Measurements from ENCODE around the gene DNAH1. TPM values are rescaled to one million over a fixed set of nuclear protein-coding genes. Genes with fewer than 3 reads are reported as not detected.

The DNAH1 gene
- polyA plus RNA-seq, 1 donor = 22.9 TPM

- WGBS (ENCODE audit: insufficient coverage, low lambda C conversion rate) = no CpG with 5 or more reads among the region's 2 CpGs
- Histone ChIP-seq H3K9me3 (ENCODE audit: control insufficient read depth, low read depth, low read length) (no peaks in the 10 kb centered on the region), H3K4me1 (ENCODE audit: control insufficient read depth, insufficient read depth, low read length) (no peaks in the 10 kb centered on the region), H3K4me3 (ENCODE audit: low read length) (no peak overlapping the region), H3K27me3 (ENCODE audit: control insufficient read depth, insufficient read depth, low read length) (no peaks in the 10 kb centered on the region), H3K27ac (ENCODE audit: low read length) (no peak overlapping the region), H3K36me3 (ENCODE audit: control insufficient read depth, insufficient read depth, low read length) (peaks cover 42% of the 10 kb centered on the region)
- DNase-seq = no peak
Measured at GRCh38 chr3:52374173-52374572, 58.1 kb downstream of the DNAH1 start.

GRCh38 chr3:52379610-52380009 lies 63.5 kb downstream of the DNAH1 start:
- Histone ChIP-seq H3K27me3 (ENCODE audit: control insufficient read depth, insufficient read depth, low read length) (no peaks in the 10 kb centered on the region), H3K9me3 (ENCODE audit: control insufficient read depth, low read depth, low read length) (no peaks in the 10 kb centered on the region), H3K4me1 (ENCODE audit: control insufficient read depth, insufficient read depth, low read length) (no peaks in the 10 kb centered on the region), H3K4me3 (ENCODE audit: low read length) (no peak overlapping the region), H3K27ac (ENCODE audit: low read length) (no peak overlapping the region), H3K36me3 (ENCODE audit: control insufficient read depth, insufficient read depth, low read length) (peaks cover 15% of the 10 kb centered on the region)
- no CpG with 5 or more reads among the region's 10 CpGs for WGBS (ENCODE audit: insufficient coverage, low lambda C conversion rate)
- no peak for DNase-seq

GRCh38 chr3:52380023-52380422 lies 63.9 kb downstream of the DNAH1 start:
- no peaks in the 10 kb centered on the region for H3K27me3 ChIP-seq (ENCODE audit: control insufficient read depth, insufficient read depth, low read length)
- no peak overlapping the region for H3K4me3 ChIP-seq (ENCODE audit: low read length)
- H3K9me3 ChIP-seq (ENCODE audit: control insufficient read depth, low read depth, low read length) = no peaks in the 10 kb centered on the region
- DNase-seq = no peak
- WGBS (ENCODE audit: insufficient coverage, low lambda C conversion rate) = no CpG with 5 or more reads among the region's 10 CpGs
- H3K4me1 ChIP-seq (ENCODE audit: control insufficient read depth, insufficient read depth, low read length) = no peaks in the 10 kb centered on the region
- no peak overlapping the region for H3K27ac ChIP-seq (ENCODE audit: low read length)
- H3K36me3 ChIP-seq (ENCODE audit: control insufficient read depth, insufficient read depth, low read length) = peaks cover 15% of the 10 kb centered on the region

GRCh38 chr3:52381623-52382022 lies 65.5 kb downstream of the DNAH1 start:
- no peak overlapping the region for H3K4me3 ChIP-seq (ENCODE audit: low read length)
- no peak for DNase-seq
- H3K27me3 ChIP-seq (ENCODE audit: control insufficient read depth, insufficient read depth, low read length) = no peaks in the 10 kb centered on the region
- H3K9me3 ChIP-seq (ENCODE audit: control insufficient read depth, low read depth, low read length) = no peaks in the 10 kb centered on the region
- H3K27ac ChIP-seq (ENCODE audit: low read length) = no peak overlapping the region
- no CpG with 5 or more reads among the region's 18 CpGs for WGBS (ENCODE audit: insufficient coverage, low lambda C conversion rate)
- H3K4me1 ChIP-seq (ENCODE audit: control insufficient read depth, insufficient read depth, low read length) = no peaks in the 10 kb centered on the region
- peaks cover under 1% of the 10 kb centered on the region for H3K36me3 ChIP-seq (ENCODE audit: control insufficient read depth, insufficient read depth, low read length)

GRCh38 chr3:52383446-52383845 lies 67.3 kb downstream of the DNAH1 start:
- H3K36me3 ChIP-seq (ENCODE audit: control insufficient read depth, insufficient read depth, low read length) = peaks cover 8% of the 10 kb centered on the region
- no peak overlapping the region for H3K27ac ChIP-seq (ENCODE audit: low read length)
- no peak overlapping the region for H3K4me3 ChIP-seq (ENCODE audit: low read length)
- no peaks in the 10 kb centered on the region for H3K9me3 ChIP-seq (ENCODE audit: control insufficient read depth, low read depth, low read length)
- DNase-seq = no peak
- H3K4me1 ChIP-seq (ENCODE audit: control insufficient read depth, insufficient read depth, low read length) = no peaks in the 10 kb centered on the region
- no peaks in the 10 kb centered on the region for H3K27me3 ChIP-seq (ENCODE audit: control insufficient read depth, insufficient read depth, low read length)
- WGBS (ENCODE audit: insufficient coverage, low lambda C conversion rate) = no CpG with 5 or more reads among the region's 14 CpGs

GRCh38 chr3:52384019-52384761 lies 68.1 kb downstream of the DNAH1 start:
- peaks cover 12% of the 10 kb centered on the region for H3K36me3 ChIP-seq (ENCODE audit: control insufficient read depth, insufficient read depth, low read length)
- H3K4me1 ChIP-seq (ENCODE audit: control insufficient read depth, insufficient read depth, low read length) = no peaks in the 10 kb centered on the region
- no peaks in the 10 kb centered on the region for H3K9me3 ChIP-seq (ENCODE audit: control insufficient read depth, low read depth, low read length)
- H3K27ac ChIP-seq (ENCODE audit: low read length) = no peak overlapping the region
- H3K27me3 ChIP-seq (ENCODE audit: control insufficient read depth, insufficient read depth, low read length) = no peaks in the 10 kb centered on the region
- H3K4me3 ChIP-seq (ENCODE audit: low read length) = no peak overlapping the region
- DNase-seq = no peak
- no CpG with 5 or more reads among the region's 9 CpGs for WGBS (ENCODE audit: insufficient coverage, low lambda C conversion rate)

GRCh38 chr3:52385157-52385556 lies 69.0 kb downstream of the DNAH1 start:
- no peak overlapping the region for H3K4me3 ChIP-seq (ENCODE audit: low read length)
- H3K27ac ChIP-seq (ENCODE audit: low read length) = no peak overlapping the region
- no peaks in the 10 kb centered on the region for H3K27me3 ChIP-seq (ENCODE audit: control insufficient read depth, insufficient read depth, low read length)
- DNase-seq = peak; percentile 24 to 36
- H3K36me3 ChIP-seq (ENCODE audit: control insufficient read depth, insufficient read depth, low read length) = peaks cover 12% of the 10 kb centered on the region
- WGBS (ENCODE audit: insufficient coverage, low lambda C conversion rate) = no CpG with 5 or more reads among the region's 10 CpGs
- H3K9me3 ChIP-seq (ENCODE audit: control insufficient read depth, low read depth, low read length) = no peaks in the 10 kb centered on the region
- H3K4me1 ChIP-seq (ENCODE audit: control insufficient read depth, insufficient read depth, low read length) = no peaks in the 10 kb centered on the region

GRCh38 chr3:52387481-52387880 lies 71.4 kb downstream of the DNAH1 start:
- no CpG with 5 or more reads among the region's 2 CpGs for WGBS (ENCODE audit: insufficient coverage, low lambda C conversion rate)
- H3K9me3 ChIP-seq (ENCODE audit: control insufficient read depth, low read depth, low read length) = no peaks in the 10 kb centered on the region
- H3K36me3 ChIP-seq (ENCODE audit: control insufficient read depth, insufficient read depth, low read length) = peaks cover 32% of the 10 kb centered on the region
- H3K4me1 ChIP-seq (ENCODE audit: control insufficient read depth, insufficient read depth, low read length) = no peaks in the 10 kb centered on the region
- no peak for DNase-seq
- no peak overlapping the region for H3K27ac ChIP-seq (ENCODE audit: low read length)
- H3K27me3 ChIP-seq (ENCODE audit: control insufficient read depth, insufficient read depth, low read length) = no peaks in the 10 kb centered on the region
- no peak overlapping the region for H3K4me3 ChIP-seq (ENCODE audit: low read length)

GRCh38 chr3:52388348-52388821 lies 72.3 kb downstream of the DNAH1 start:
- DNase-seq = no peak
- WGBS (ENCODE audit: insufficient coverage, low lambda C conversion rate) = no CpG with 5 or more reads among the region's 18 CpGs
- Histone ChIP-seq H3K36me3 (ENCODE audit: control insufficient read depth, insufficient read depth, low read length) (peaks cover 38% of the 10 kb centered on the region), H3K27me3 (ENCODE audit: control insufficient read depth, insufficient read depth, low read length) (no peaks in the 10 kb centered on the region), H3K27ac (ENCODE audit: low read length) (no peak overlapping the region), H3K9me3 (ENCODE audit: control insufficient read depth, low read depth, low read length) (no peaks in the 10 kb centered on the region), H3K4me1 (ENCODE audit: control insufficient read depth, insufficient read depth, low read length) (no peaks in the 10 kb centered on the region), H3K4me3 (ENCODE audit: low read length) (no peak overlapping the region)

GRCh38 chr3:52388933-52389332 lies 72.8 kb downstream of the DNAH1 start:
- no CpG with 5 or more reads among the region's 9 CpGs for WGBS (ENCODE audit: insufficient coverage, low lambda C conversion rate)
- Histone ChIP-seq H3K4me1 (ENCODE audit: control insufficient read depth, insufficient read depth, low read length) (no peaks in the 10 kb centered on the region), H3K9me3 (ENCODE audit: control insufficient read depth, low read depth, low read length) (no peaks in the 10 kb centered on the region), H3K27ac (ENCODE audit: low read length) (no peak overlapping the region), H3K4me3 (ENCODE audit: low read length) (no peak overlapping the region), H3K36me3 (ENCODE audit: control insufficient read depth, insufficient read depth, low read length) (peaks cover 42% of the 10 kb centered on the region), H3K27me3 (ENCODE audit: control insufficient read depth, insufficient read depth, low read length) (no peaks in the 10 kb centered on the region)
- DNase-seq = no peak

- no peak for DNase-seq
- WGBS (ENCODE audit: insufficient coverage, low lambda C conversion rate) = no CpG with 5 or more reads among the region's 12 CpGs
- H3K27me3 ChIP-seq (ENCODE audit: control insufficient read depth, insufficient read depth, low read length) = no peaks in the 10 kb centered on the region
Measured at GRCh38 chr3:52391096-52391495, 75.0 kb downstream of the DNAH1 start.

More at GRCh38 chr3:52391096-52391495, 75.0 kb downstream of the DNAH1 start:
- H3K9me3 ChIP-seq (ENCODE audit: control insufficient read depth, low read depth, low read length) = no peaks in the 10 kb centered on the region
- no peak overlapping the region for H3K27ac ChIP-seq (ENCODE audit: low read length)
- H3K4me1 ChIP-seq (ENCODE audit: control insufficient read depth, insufficient read depth, low read length) = no peaks in the 10 kb centered on the region
- no peak overlapping the region for H3K4me3 ChIP-seq (ENCODE audit: low read length)
- peaks cover 52% of the 10 kb centered on the region for H3K36me3 ChIP-seq (ENCODE audit: control insufficient read depth, insufficient read depth, low read length)
